ENCODE results near the gene PEX7.
"Not testable (repeated sequence)": the region's sequence is repeated elsewhere in the genome, so short reads cannot be mapped to it uniquely, and the experiment has no call there.

PEX7 gene

GRCh38 chr6:136862662-136863061 is 40.3 kb downstream of the PEX7 start:
- DNase-seq (ENCODE audit: low read depth): no peak
- TF ChIP-seq CTCF (IDR thresholded peaks at IDR 0.05; ENCODE audit: low read length, missing control alignments): no peak
- H3K4me3 ChIP-seq (replicated peaks; ENCODE audit: low read depth, low read length): no peak overlapping the region

- no peak for TF ChIP-seq CTCF (IDR thresholded peaks at IDR 0.05; ENCODE audit: low read length, missing control alignments)
- no peak overlapping the region for H3K4me3 ChIP-seq (replicated peaks; ENCODE audit: low read depth, low read length)
- DNase-seq (ENCODE audit: low read depth): no peak
Measured at GRCh38 chr6:136863752-136864151, 41.4 kb downstream of the PEX7 start.

- no peak for DNase-seq (ENCODE audit: low read depth)
- H3K4me3 ChIP-seq (replicated peaks; ENCODE audit: low read depth, low read length): no peak overlapping the region
- no peak for TF ChIP-seq CTCF (IDR thresholded peaks at IDR 0.05; ENCODE audit: low read length, missing control alignments)
Measured at GRCh38 chr6:136864676-136865075, 42.3 kb downstream of the PEX7 start.

- DNase-seq (ENCODE audit: low read depth): peak; percentile 21
Measured at GRCh38 chr6:136866872-136867416, 44.6 kb downstream of the PEX7 start.

GRCh38 chr6:136869451-136869850 is 47.1 kb downstream of the PEX7 start:
- DNase-seq (ENCODE audit: low read depth): no peak
- H3K4me3 ChIP-seq (replicated peaks; ENCODE audit: low read depth, low read length): no peak overlapping the region
- no peak for TF ChIP-seq CTCF (IDR thresholded peaks at IDR 0.05; ENCODE audit: low read length, missing control alignments)

More at GRCh38 chr6:136866872-136867416, 44.6 kb downstream of the PEX7 start:
- H3K4me3 ChIP-seq (replicated peaks; ENCODE audit: low read depth, low read length): no peak overlapping the region
- no peak for TF ChIP-seq CTCF (IDR thresholded peaks at IDR 0.05; ENCODE audit: low read length, missing control alignments)

- TF ChIP-seq CTCF (IDR thresholded peaks at IDR 0.05; ENCODE audit: low read length, missing control alignments): no peak
- no peak overlapping the region for H3K4me3 ChIP-seq (replicated peaks; ENCODE audit: low read depth, low read length)
Measured at GRCh38 chr6:136873748-136874147, 51.4 kb downstream of the PEX7 start.

GRCh38 chr6:136876469-136876868 is 54.1 kb downstream of the PEX7 start:
- not testable (repeated sequence) for DNase-seq (ENCODE audit: low read depth); H3K4me3 ChIP-seq (replicated peaks; ENCODE audit: low read depth, low read length)

More at GRCh38 chr6:136873748-136874147, 51.4 kb downstream of the PEX7 start:
- peak; percentile 35 for DNase-seq (ENCODE audit: low read depth)

All from fibroblast of pulmonary artery (primary cell).